Fibroblast of the aortic adventitia (primary cell): ENCODE measurements around the gene PRR23E. TPM values are rescaled to one million over a fixed set of nuclear protein-coding genes. Genes with fewer than 3 reads are reported as not detected.

ENCODE experiments used
- DNase-seq: peaks from one replicate; pipeline ENCODE4 v3.0.0-alpha.2; 2010; ENCODE audit warnings: low read depth
- H3K4me3 ChIP-seq: 2 replicates; pipeline ENCODE4 v1.5.1; 2011; ENCODE audit warnings: low read depth, mild to moderate bottlenecking, control low read depth, low read length, moderate library complexity
- total RNA-seq: library from RNA; depleted of rRNA; stranded (reverse); fragments of >200 nt; gene quantifications from 2 replicates; pipeline ENCODE4 v1.2.3, GENCODE V29; 2012; ENCODE audit warnings: low replicate concordance
- TF ChIP-seq, protein P1 (sequence below): IDR thresholded peaks from 2 replicates; pipeline ENCODE4 v1.5.1; 2011; ENCODE audit warnings: mild to moderate bottlenecking, low read length, control low read depth, inconsistent platforms; ENCODE audit not compliant: insufficient read depth

The PRR23E gene
- total RNA-seq, 1 donor = not detected

DNA sequence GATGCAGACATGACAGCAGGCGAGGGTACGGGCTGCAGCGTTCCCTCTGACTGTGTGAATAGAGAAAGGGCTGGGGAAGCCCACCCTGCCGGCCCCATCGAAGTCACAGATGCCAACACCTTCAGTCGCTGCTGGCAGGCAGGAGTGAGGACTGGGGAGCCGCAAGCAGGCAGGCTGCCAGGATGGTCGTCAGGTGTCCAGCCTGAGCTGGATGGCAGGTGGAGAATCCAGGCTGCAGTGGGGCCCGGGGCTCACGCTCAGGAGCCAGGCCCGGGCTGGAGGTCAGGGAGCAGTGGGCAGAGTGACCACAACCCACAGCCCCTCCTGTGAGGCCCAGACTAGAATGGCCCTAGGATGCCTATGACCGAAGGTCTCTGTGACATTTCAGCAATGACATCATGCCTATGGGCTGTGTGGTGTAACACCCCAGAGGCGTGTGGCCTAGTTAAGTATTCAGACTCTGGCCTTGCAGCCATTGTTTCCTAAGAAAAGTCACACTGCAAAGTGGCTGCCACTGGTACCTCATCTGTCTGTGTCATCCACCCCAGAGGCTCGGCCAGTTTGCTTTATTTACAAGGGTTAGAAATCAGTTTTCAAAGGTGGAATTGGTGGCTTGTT, 15.7 kb downstream of the PRR23E start:
- TF ChIP-seq, protein P1, sequence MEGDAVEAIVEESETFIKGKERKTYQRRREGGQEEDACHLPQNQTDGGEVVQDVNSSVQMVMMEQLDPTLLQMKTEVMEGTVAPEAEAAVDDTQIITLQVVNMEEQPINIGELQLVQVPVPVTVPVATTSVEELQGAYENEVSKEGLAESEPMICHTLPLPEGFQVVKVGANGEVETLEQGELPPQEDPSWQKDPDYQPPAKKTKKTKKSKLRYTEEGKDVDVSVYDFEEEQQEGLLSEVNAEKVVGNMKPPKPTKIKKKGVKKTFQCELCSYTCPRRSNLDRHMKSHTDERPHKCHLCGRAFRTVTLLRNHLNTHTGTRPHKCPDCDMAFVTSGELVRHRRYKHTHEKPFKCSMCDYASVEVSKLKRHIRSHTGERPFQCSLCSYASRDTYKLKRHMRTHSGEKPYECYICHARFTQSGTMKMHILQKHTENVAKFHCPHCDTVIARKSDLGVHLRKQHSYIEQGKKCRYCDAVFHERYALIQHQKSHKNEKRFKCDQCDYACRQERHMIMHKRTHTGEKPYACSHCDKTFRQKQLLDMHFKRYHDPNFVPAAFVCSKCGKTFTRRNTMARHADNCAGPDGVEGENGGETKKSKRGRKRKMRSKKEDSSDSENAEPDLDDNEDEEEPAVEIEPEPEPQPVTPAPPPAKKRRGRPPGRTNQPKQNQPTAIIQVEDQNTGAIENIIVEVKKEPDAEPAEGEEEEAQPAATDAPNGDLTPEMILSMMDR = no peak

DNA sequence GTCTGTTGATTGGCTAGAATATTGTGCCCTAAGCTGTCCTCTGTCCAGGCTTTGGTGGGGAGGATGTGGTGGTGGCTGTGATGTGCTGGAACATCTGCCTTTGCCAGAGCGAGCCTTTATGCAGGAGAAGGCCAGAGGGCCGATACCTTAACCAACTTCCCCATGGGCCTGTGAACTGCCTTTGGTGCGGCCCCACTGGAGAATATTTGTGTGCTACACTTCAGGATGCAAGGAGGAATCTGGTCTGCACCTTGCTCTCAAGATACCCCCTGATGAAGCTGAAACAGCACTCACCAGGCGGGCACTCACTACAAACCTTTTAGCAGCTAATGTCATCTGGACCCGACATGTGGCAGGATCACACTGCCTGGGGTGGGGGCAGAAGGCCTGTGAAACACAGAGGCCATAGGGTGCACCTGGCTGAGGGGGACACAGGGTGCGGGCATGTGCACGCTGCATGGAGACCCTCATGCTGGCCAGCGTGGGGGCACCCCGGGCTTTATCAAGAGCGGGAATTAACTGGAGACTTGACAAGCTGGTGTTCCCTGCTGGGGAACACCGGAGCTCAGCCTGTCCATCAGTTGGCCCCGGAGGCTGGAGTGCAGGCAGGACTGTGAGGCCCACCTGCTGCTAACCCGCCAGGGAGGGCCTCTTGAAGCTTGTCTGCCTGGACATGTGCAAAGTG, 16.4 kb downstream of the PRR23E start:
- no peak overlapping the region for H3K4me3 ChIP-seq
- no peak for DNase-seq
- TF ChIP-seq, protein P1 = no peak

More for the DNA sequence above, 15.7 kb downstream of the PRR23E start:
- no peak overlapping the region for H3K4me3 ChIP-seq
- no peak for DNase-seq

DNA sequence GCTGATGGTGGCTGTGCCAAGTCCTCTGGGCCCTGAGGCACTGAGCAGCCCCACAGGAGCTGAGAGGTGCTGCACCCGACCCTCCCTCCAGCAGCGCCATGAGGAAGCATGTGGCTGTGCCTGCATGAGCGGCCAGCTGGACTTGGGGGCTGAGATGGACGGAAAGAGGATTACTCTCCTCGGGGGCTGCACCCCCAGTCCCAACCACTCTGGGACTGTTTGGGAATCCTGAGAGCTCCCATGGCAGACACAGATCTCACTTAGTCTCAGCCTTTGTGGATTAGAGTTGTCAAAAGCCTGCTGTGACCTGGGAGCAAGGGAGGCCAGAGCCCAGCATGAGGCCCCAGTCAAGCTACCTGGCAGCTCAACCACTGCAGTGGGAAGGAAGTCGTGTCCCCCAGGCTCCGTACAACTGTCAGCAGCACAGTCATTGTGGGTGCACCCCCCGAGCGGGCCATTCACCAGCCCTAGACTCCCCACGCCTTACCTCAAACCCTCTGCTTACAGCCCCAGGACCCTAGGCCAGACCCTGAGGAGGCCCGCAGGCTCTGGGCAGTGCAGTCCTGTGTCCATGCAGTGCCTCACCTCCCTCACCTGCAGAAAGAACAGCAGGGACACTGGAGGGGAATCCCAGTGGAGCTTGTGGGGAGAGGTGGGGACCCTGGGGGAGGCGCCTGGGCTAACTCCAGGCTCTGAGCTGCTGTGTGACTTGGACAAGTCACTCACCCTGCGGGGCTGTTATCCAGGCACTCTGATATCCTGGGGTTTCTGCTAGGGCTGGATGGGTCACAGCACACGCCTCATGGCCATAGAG, 17.1 kb downstream of the PRR23E start:
- TF ChIP-seq, protein P1 = no peak
- no peak overlapping the region for H3K4me3 ChIP-seq
- no peak for DNase-seq

DNA sequence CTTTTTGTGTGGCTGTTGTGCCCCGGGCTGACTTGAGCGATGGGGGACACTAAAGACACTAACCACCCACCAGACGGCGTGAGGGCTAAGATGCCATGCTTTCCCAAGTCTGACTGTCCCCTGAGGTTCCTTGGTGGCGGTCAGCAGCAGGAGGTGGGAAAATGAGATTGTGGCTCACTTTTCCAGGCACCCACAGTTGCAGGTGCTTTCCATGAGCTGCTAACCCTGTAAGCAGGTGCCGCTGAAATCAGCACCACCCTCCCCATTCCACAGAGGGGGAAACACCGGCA, 17.7 kb downstream of the PRR23E start:
- no peak for DNase-seq
- no peak overlapping the region for H3K4me3 ChIP-seq
- TF ChIP-seq, protein P1 = no peak

DNA sequence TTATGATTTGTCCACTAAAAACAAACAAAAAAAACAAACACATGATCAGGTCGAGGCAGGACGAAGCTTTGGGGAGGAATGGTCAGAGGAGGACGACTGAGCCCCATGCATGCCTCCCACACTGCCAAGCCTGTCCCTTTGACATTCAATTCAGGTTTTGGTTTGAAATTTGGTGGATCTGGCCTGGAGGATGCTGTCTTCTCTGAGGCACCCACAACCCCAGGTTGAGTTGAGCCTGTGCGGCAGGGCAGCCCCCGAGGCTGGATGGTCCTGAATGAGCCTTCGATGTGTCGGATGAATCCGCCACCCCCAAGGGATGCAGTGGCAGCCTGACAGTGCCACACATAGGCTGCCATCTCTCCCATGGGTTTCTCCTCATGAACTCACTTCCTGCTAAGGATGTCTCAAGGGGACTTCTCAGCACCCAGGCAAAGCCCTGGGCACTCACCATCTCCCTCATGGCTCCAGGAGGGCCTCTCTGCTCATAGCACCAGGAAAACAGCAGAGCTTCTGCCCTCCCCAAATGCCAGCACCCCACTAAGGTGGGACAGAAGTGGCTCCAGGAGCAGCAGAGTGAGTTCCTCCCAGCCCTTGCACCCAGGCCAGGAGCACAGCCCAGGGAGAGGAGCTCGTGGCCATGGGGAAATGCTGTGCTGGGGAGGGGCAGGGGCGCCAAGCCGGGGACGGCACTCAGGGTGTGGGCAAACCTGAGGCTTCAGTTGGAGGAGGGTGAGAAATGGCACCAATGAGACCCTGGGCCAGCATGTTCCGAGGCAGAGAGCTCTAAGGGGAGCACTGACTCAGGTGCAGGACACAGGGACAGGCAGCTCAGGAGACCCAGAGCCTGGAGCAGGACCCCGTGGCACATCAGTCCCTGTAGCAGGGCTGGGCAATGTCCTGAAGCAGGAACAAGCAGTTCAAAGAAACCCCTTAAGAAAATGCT, 18.5 kb downstream of the PRR23E start:
- DNase-seq = no peak
- no peak overlapping the region for H3K4me3 ChIP-seq
- TF ChIP-seq, protein P1 = no peak

DNA sequence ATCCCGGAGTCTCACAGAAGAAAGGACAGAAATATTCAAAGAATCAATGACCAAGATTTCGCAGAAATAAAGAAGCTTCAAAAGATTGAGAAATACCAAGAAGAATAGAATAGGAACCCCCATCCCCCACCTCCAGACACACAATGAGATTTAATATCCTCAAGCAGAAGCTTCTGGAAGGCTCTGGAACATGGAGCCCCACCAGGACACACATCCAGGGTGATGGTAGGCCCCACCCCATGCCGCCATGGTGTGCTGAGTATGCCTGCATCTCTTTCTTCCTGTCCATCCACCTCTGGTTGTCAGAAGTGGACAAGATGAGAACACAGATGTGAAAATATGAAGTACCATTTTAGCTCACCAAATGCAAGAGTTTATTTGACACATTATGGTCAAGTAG, 19.3 kb downstream of the PRR23E start:
- no peak for DNase-seq
- H3K4me3 ChIP-seq = no peak overlapping the region
- TF ChIP-seq, protein P1 = no peak
